OCI-LY3 (cell line): ENCODE data around the gene P4HB.

Experiments
- CTCF ChIP-seq: fragments of 200-600, 300-600 bp; sonication (generic); IDR thresholded peaks from 2 replicates; pipeline ENCODE4 v1.5.1; 2014; ENCODE audit warnings: antibody characterized with exemption, low read length, low read depth
- EZH2phosphoT487 ChIP-seq: fragments of 200-600 bp; shearing (Covaris generic); IDR thresholded peaks from 2 replicates; pipeline ENCODE4 v1.6.1; 2018; ENCODE audit warnings: antibody characterized with exemption, mixed run types, low read depth

- no peak for TF ChIP-seq CTCF
- TF ChIP-seq EZH2phosphoT487, result no peak
Measured at GRCh38 chr17:81885869-81886548, 25.7 kb upstream of the P4HB start.
